ENCODE results near the gene CFI.

CFI gene

DNA sequence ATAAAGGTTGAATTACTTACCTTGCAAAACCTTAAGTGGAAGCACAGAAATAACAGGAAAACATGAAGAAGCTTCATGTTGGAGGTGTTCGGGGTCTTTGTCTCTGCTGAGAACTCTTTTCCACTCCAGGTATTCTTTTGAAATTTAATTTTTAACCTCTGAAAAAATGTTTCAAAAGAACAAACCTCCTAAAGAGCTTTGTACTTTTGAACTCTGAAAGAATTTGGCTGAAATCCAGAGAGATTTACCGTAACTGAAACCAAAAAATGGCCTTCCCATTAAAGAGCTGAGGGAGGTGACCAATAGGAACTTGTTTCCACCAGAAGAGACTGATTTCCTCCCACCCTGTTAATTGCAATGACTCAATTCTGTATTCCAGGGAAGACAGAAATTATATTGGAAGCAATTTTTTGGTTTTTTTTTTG is at the start of gene CFI:
TSS of gene CFI (minus strand) at position 105 of the 425 bp plus-strand sequence. CDS start at position 77, 28 bp downstream.
- in situ Hi-C loops (cut with MboI; ENCODE audit: low sequenced_read_pairs, unreplicated experiment): loop anchor here (10.0 kb wide), 1 partner anchor 377 kb away; no protein-coding TSS in a partner anchor
- TF ChIP-seq, protein P1, sequence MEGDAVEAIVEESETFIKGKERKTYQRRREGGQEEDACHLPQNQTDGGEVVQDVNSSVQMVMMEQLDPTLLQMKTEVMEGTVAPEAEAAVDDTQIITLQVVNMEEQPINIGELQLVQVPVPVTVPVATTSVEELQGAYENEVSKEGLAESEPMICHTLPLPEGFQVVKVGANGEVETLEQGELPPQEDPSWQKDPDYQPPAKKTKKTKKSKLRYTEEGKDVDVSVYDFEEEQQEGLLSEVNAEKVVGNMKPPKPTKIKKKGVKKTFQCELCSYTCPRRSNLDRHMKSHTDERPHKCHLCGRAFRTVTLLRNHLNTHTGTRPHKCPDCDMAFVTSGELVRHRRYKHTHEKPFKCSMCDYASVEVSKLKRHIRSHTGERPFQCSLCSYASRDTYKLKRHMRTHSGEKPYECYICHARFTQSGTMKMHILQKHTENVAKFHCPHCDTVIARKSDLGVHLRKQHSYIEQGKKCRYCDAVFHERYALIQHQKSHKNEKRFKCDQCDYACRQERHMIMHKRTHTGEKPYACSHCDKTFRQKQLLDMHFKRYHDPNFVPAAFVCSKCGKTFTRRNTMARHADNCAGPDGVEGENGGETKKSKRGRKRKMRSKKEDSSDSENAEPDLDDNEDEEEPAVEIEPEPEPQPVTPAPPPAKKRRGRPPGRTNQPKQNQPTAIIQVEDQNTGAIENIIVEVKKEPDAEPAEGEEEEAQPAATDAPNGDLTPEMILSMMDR (IDR thresholded peaks at IDR 0.05; ENCODE audit: borderline replicate concordance, control extremely low read depth, extremely low read depth, insufficient read depth, missing control alignments): no peak
- no peak for DNase-seq (ENCODE audit: low spot score)

DNA sequence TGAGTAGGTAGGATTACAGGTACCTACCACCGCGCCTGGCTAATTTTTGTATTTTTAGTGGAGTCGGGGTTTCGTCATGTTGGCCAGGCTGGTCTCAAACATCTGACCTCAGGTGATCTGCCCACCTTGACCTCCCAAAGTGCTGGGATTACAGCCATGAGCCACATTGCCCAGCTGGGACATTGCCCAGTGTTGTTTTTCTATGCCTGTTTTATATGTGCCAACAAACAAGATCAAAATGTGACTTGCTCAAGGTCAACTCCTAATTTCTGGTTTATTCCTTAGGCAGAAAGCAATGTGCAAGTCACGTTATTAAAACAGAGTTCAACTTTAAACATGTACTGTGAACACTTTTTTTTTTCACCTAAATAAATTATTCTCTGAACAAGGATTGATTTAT is 48.8 kb upstream of the CFI start:
- no peak for DNase-seq (ENCODE audit: low spot score)
- in situ Hi-C loops (cut with MboI; ENCODE audit: low sequenced_read_pairs, unreplicated experiment): no loop called here
- TF ChIP-seq, protein P1 (IDR thresholded peaks at IDR 0.05; ENCODE audit: borderline replicate concordance, control extremely low read depth, extremely low read depth, insufficient read depth, missing control alignments): no peak

DNA sequence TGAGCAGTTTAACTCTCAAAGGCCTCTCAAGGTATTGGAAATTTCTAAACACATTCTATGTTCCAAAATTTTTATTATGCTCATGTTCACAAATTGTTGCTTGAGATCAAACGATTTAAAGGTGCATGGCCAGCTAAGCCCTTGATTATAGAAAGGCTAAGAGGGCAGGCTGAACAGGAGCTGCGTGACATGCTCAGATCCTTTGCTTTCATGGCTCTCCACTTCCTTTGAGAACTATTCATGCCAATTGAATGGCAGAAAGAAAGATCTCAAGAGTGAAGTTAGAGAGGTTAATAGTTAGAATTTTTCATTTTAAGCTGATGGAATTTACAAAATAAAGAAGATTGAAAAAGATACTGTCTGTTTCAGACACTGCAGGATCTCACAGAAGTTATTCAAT is 46.7 kb upstream of the CFI start:
- in situ Hi-C loops (cut with MboI; ENCODE audit: low sequenced_read_pairs, unreplicated experiment): no loop called here
- TF ChIP-seq, protein P1 (IDR thresholded peaks at IDR 0.05; ENCODE audit: borderline replicate concordance, control extremely low read depth, extremely low read depth, insufficient read depth, missing control alignments): no peak
- DNase-seq (ENCODE audit: low spot score): no peak

DNA sequence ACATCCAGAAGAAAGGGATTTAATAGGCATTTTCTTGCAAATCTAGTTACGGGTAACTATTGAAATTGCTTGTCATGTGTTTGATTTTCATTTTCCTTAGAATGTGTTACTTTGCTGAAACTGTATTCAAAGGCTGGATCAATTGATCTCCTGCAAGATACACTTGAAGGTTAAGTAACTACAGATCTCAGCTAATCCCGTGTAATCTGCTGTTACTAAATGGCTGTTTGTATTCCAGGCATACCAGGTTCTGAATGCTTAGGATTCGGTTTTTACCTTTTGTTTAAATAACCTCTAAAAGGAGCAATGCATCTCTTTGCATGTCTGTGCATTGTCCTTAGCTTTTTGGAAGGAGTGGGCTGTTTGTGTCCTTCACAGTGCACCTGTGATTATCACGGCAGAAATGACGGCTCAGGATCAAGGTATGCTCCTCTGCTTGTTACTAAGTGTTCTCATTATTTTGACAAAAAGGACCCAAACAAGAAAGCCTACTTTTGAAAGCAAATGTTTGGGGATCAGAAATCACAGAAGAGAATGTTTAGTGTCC is 46.2 kb upstream of the CFI start, which contains the start of gene LRIT3:
TSS of gene LRIT3 (plus strand) at position 212 of the 547 bp plus-strand sequence. CDS start at position 307, 95 bp downstream.
- in situ Hi-C loops (cut with MboI; ENCODE audit: low sequenced_read_pairs, unreplicated experiment): no loop called here
- TF ChIP-seq, protein P1 (IDR thresholded peaks at IDR 0.05; ENCODE audit: borderline replicate concordance, control extremely low read depth, extremely low read depth, insufficient read depth, missing control alignments): no peak
- no peak for DNase-seq (ENCODE audit: low spot score)

DNA sequence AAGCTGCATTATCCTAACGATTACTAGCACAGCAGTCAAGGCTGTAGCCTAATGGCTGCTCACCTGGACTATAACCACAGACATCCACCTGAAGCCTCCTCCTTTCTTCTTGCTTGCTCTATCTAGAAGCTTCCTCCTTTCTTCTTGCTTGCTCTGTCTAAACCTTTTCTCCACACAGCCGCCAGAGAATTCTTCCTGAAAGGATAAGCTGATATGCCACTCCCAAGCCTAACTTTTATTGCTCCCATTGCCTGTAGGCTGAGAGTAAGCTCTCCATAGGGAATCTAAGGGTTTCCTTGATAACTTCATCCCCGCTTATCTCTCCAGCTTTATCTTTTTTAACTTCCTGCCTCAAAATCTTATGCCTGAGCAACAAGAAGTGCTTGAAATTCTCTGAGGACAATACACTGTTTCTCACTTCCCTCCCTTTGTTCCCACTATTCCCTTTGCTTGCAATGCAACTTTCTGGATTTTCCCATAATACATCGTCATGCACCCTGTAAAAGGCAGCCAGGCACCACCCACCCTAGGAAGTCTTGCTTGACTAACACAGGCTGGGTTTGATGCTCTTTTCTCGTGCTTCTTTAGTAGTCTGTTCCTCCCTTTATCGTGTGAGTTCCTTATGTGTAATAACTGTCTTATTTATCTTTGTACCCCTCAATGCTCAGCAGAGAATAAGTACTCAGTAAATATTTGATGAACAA is 44.7 kb upstream of the CFI start:
- in situ Hi-C loops (cut with MboI; ENCODE audit: low sequenced_read_pairs, unreplicated experiment): no loop called here
- DNase-seq (ENCODE audit: low spot score): no peak
- TF ChIP-seq, protein P1 (IDR thresholded peaks at IDR 0.05; ENCODE audit: borderline replicate concordance, control extremely low read depth, extremely low read depth, insufficient read depth, missing control alignments): no peak

DNA sequence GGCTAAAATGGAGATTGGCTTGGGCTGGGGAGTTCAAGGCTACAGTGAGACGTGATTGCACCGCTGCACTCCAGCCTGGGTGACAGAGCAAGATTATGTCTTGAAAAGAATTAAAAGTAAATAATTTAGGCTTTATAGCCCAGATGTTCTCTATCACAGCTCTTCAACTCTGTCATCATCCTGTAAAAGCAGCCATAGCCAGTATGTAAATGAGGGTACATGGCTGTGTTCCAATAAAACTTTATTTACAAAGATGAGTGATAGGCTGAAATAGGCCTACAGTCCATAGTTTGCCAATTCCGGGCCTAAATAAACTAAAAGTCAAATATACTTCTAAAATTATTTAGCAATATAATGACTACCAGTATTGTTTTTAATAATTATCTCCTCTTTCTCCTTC is 35.2 kb upstream of the CFI start:
- DNase-seq (ENCODE audit: low spot score): no peak
- TF ChIP-seq, protein P1 (IDR thresholded peaks at IDR 0.05; ENCODE audit: borderline replicate concordance, control extremely low read depth, extremely low read depth, insufficient read depth, missing control alignments): no peak
- in situ Hi-C loops (cut with MboI; ENCODE audit: low sequenced_read_pairs, unreplicated experiment): no loop called here
